ENCODE data around the gene HSPBP1. TPM values are rescaled to one million over a fixed set of nuclear protein-coding genes. Genes with fewer than 3 reads are reported as not detected.

Gene HSPBP1
- total and polyA plus RNA-seq, 2 of the 13 experiments (the other 11 are each of a cell fraction or from before 2014, with no cell fraction given), result 22.3 to 33.7 TPM

- TF ChIP-seq ZNF276 (CRISPR knock-in tag; IDR thresholded peaks at IDR 0.05; ENCODE audit: low read depth), result no peak
- no peak for TF ChIP-seq NRL (CRISPR knock-in tag; IDR thresholded peaks at IDR 0.05; ENCODE audit: borderline replicate concordance)
- no peak for TF ChIP-seq FOXP1 (IDR thresholded peaks at IDR 0.05)
- TF ChIP-seq FOXP1 (CRISPR knock-in tag; IDR thresholded peaks at IDR 0.05), result peak; percentile 67; the same call in 1 of the 2 replicates
- TF ChIP-seq MBNL3 (CRISPR knock-in tag; conservative IDR thresholded peaks at IDR 0.05), result no peak
- peak; percentile 72; the same call in 1 of the 2 replicates for TF ChIP-seq DPF2 (CRISPR knock-in tag; IDR thresholded peaks at IDR 0.05; ENCODE audit: borderline replicate concordance, low read depth)
- no peak for TF ChIP-seq ZNF567 (CRISPR knock-in tag; IDR thresholded peaks at IDR 0.05; ENCODE audit: borderline replicate concordance)
- TF ChIP-seq ZNF205 (CRISPR knock-in tag; IDR thresholded peaks at IDR 0.05), result no peak; the same call in 1 of the 2 replicates
- TF ChIP-seq PRMT3 (CRISPR knock-in tag; IDR thresholded peaks at IDR 0.05; ENCODE audit: borderline replicate concordance, low read depth), result no peak
- no peak for TF ChIP-seq DZIP1 (CRISPR knock-in tag; IDR thresholded peaks at IDR 0.05)
- no peak for TF ChIP-seq PAF1 (CRISPR knock-in tag; IDR thresholded peaks at IDR 0.05)
- TF ChIP-seq RNF2 (conservative IDR thresholded peaks at IDR 0.05; ENCODE audit: low read depth), result no peak
- no peak for TF ChIP-seq ZNF607 (CRISPR knock-in tag; IDR thresholded peaks at IDR 0.05; ENCODE audit: borderline replicate concordance)
- no peak for TF ChIP-seq ZSCAN25 (CRISPR knock-in tag; IDR thresholded peaks at IDR 0.05)
- TF ChIP-seq ZGPAT (CRISPR knock-in tag; IDR thresholded peaks at IDR 0.05), result peak; percentile 55; the same call in 1 of the 2 replicates
- TF ChIP-seq ZBTB44 (CRISPR knock-in tag; IDR thresholded peaks at IDR 0.05), result no peak
- TF ChIP-seq ATF3 (CRISPR knock-in tag; IDR thresholded peaks at IDR 0.05), result no peak
- no peak for TF ChIP-seq BATF2 (CRISPR knock-in tag; IDR thresholded peaks at IDR 0.05)
- peak; percentile 41; the same call in 1 of the 2 replicates for TF ChIP-seq ZNF264 (CRISPR knock-in tag; IDR thresholded peaks at IDR 0.05)
- 0 out of 2 replicates have a peak, but pooled peaks have one; percentile 36 for TF ChIP-seq ZNF230 (CRISPR knock-in tag; IDR thresholded peaks at IDR 0.05)
- no peak for TF ChIP-seq MTA1 (CRISPR knock-in tag; IDR thresholded peaks at IDR 0.05; ENCODE audit: borderline replicate concordance)
Measured at GRCh38 chr19:55256562-55257460, 23.1 kb downstream of the HSPBP1 start (continued).

All from HepG2 (cell line).